T47D (cell line): Measurements from ENCODE around the gene POFUT1.
"Not testable (repeated sequence)": the region's sequence is repeated elsewhere in the genome, so short reads cannot be mapped to it uniquely, and the experiment has no call there.

ENCODE experiments used
- DNase-seq, 2 experiments: peaks; one replicate each; pipeline versions ENCODE4 v3.0.0 to v3.0.0-alpha.2; 2011 to 2012; ENCODE audit warnings: low read depth in 1 of 2, low spot score in 1 of 2
- JUND ChIP-seq: IDR thresholded peaks from 2 replicates; pipeline ENCODE4 v1.6.1; 2012; ENCODE audit warnings: low read depth
- in situ Hi-C: cut with HindIII; loops from 2 replicates; pipeline ENCODE4 v1.10.0; 2016; ENCODE audit warnings: low sequenced_read_pairs, low pct_unique_long_range_greater_than_20kb

The POFUT1 gene

GRCh38 chr20:32238483-32239425 lies 31.1 kb downstream of the POFUT1 start:
- no peak for TF ChIP-seq JUND
- in situ Hi-C loops, result no loop called here

GRCh38 chr20:32240205-32240604 lies 32.5 kb downstream of the POFUT1 start:
- TF ChIP-seq JUND, result no peak
- DNase-seq, result peak in 1 of 2 experiments; percentile 25
- in situ Hi-C loops, result no loop called here

More at GRCh38 chr20:32238483-32239425, 31.1 kb downstream of the POFUT1 start:
- DNase-seq, result no peak

GRCh38 chr20:32241807-32242206 lies 34.1 kb downstream of the POFUT1 start:
- no peak for DNase-seq
- in situ Hi-C loops, result no loop called here
- no peak for TF ChIP-seq JUND

- no peak for DNase-seq
- in situ Hi-C loops, result no loop called here
- no peak for TF ChIP-seq JUND
These were observed 36.6 kb downstream of the POFUT1 start for GRCh38 chr20:32244150-32244823.

- no peak for DNase-seq
- no peak for TF ChIP-seq JUND
- in situ Hi-C loops, result no loop called here
These were observed 37.3 kb downstream of the POFUT1 start for GRCh38 chr20:32244959-32245358.

GRCh38 chr20:32246208-32246607 lies 38.5 kb downstream of the POFUT1 start:
- in situ Hi-C loops, DNase-seq: not testable (repeated sequence)

- no peak for TF ChIP-seq JUND
- no peak for DNase-seq
- in situ Hi-C loops, result no loop called here
These were observed 40.4 kb downstream of the POFUT1 start for GRCh38 chr20:32248043-32248442.

GRCh38 chr20:32249030-32249738 lies 41.5 kb downstream of the POFUT1 start:
- no peak for TF ChIP-seq JUND
- DNase-seq, result no peak
- in situ Hi-C loops, result no loop called here

- TF ChIP-seq JUND, result no peak
- no peak for DNase-seq
- in situ Hi-C loops, result no loop called here
These were observed 43.8 kb downstream of the POFUT1 start for GRCh38 chr20:32251470-32251869.

- in situ Hi-C loops, result no loop called here
- no peak for DNase-seq
- no peak for TF ChIP-seq JUND
These were observed 44.5 kb downstream of the POFUT1 start for GRCh38 chr20:32252189-32252588.

- DNase-seq, in situ Hi-C loops: not testable (repeated sequence)
These were observed 53.3 kb downstream of the POFUT1 start for GRCh38 chr20:32260973-32261372.

- DNase-seq, result no peak
- in situ Hi-C loops, result no loop called here
- no peak for TF ChIP-seq JUND
These were observed 54.0 kb downstream of the POFUT1 start for GRCh38 chr20:32261644-32262043.
